A204.1 (cell line): Measurements from ENCODE around the gene CREB3L1.

ENCODE experiments used
- FAIRE-seq: peaks from 2 replicates; lab custom pipeline; 2012; peaks lifted over from hg19 to GRCh38; lab: Jason Lieb, UNC

The CREB3L1 gene, protein sequence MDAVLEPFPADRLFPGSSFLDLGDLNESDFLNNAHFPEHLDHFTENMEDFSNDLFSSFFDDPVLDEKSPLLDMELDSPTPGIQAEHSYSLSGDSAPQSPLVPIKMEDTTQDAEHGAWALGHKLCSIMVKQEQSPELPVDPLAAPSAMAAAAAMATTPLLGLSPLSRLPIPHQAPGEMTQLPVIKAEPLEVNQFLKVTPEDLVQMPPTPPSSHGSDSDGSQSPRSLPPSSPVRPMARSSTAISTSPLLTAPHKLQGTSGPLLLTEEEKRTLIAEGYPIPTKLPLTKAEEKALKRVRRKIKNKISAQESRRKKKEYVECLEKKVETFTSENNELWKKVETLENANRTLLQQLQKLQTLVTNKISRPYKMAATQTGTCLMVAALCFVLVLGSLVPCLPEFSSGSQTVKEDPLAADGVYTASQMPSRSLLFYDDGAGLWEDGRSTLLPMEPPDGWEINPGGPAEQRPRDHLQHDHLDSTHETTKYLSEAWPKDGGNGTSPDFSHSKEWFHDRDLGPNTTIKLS

DNA sequence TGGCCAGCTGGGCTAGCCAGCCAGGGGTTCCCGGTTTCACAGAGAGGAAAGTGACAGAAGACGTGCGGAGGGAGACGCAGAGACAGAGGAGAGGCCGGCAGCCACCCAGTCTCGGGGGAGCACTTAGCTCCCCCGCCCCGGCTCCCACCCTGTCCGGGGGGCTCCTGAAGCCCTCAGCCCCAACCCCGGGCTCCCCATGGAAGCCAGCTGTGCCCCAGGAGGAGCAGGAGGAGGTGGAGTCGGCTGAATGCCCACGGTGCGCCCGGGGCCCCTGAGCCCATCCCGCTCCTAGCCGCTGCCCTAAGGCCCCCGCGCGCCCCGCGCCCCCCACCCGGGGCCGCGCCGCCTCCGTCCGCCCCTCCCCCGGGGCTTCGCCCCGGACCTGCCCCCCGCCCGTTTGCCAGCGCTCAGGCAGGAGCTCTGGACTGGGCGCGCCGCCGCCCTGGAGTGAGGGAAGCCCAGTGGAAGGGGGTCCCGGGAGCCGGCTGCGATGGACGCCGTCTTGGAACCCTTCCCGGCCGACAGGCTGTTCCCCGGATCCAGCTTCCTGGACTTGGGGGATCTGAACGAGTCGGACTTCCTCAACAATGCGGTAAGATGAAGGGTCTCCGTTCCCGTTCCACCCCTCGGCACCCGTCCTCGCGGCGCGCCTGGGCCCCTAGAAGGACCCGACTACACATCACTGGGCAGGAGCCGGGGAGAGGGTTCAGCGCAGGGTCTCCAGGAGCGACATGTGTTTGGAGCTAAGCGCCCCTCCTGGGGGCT lies at the start of gene CREB3L1:
Gene CREB3L1 (plus strand): TSS at position 41 of the 765 bp plus-strand sequence. CDS start 450 bp downstream, at position 491.
- no peak for FAIRE-seq

GRCh38 chr11:46229230-46229629 lies 48.2 kb upstream of the CREB3L1 start:
- FAIRE-seq: no peak

DNA sequence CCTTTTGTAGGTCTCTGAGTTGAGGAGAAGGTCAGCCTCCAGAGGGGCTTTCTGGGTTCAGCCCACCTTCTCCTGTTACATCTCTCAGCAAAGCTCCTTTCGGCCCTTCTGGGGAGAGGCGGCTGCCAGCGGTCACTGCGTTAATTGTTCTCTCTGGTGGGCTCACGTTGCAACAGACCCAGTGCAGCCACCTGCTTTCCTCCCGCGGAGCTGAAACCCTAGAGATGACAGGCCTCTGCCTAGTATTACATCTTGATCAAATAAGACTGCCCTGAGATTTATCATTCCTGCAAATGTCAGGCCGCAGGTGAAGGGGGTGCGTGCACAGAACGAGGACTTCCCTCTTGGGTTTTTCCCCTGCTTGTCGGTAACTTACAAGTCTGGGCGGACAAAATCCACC lies 43.2 kb upstream of the CREB3L1 start:
- FAIRE-seq: no peak

- no peak for FAIRE-seq
These were observed 41.4 kb upstream of the CREB3L1 start for GRCh38 chr11:46235777-46236688.

- no peak for FAIRE-seq
These were observed 40.6 kb upstream of the CREB3L1 start for GRCh38 chr11:46236918-46237247.

GRCh38 chr11:46237248-46238077 lies 40.0 kb upstream of the CREB3L1 start:
- no peak for FAIRE-seq

GRCh38 chr11:46238078-46238966 lies 39.1 kb upstream of the CREB3L1 start:
- FAIRE-seq: no peak

DNA sequence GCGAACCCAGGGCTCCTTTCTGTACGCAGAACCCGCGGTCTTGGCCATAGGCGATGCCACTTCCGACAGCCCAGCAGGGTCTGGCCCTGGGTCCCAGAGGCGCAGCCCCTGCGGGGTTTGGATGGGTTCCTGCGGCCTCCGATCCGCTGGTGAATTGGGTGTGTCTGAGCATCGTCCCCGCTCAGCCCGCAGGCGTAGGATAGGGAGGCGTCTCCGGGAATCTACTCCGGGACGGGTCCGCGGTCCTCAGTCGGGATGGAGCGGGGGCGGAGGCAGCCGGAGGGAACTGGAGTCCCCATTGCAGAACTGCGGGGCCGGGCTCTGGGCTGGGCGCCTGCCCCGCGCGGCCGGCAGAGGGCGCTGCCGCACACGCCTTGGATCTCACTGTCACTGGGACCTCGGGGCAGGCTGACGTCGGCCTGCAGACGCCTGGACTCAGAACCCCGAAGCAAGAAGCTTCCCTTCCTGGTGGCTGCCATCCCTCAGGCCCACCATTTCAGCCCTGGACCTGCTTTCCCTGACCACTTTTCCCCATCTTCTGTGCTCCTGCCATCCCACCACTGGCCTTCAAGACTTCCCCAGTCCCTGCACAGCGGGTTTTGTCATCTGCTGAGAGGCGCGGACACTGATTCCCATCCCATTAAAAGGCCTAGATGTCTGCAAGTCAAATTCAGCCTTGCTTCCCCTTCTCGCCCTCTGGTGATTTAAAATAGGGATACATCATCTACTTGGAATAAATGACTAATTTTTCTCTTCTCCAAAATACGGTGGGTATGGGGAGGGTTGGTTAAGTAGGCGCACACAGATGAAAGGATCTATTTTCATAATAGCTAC lies 38.3 kb upstream of the CREB3L1 start:
- no peak for FAIRE-seq

DNA sequence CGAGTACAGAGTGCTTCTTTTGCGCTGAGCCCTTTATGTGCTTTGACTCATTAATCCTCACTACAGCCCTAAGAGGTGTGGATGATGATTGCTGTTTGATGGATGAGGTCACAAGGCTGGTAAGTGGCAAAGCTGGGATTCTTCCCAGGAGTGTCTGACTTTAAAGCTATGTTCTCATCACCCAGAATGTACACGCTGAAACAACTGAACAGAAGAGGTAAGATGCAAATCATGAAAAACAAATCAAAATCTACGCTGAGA lies 37.7 kb upstream of the CREB3L1 start:
- no peak for FAIRE-seq

DNA sequence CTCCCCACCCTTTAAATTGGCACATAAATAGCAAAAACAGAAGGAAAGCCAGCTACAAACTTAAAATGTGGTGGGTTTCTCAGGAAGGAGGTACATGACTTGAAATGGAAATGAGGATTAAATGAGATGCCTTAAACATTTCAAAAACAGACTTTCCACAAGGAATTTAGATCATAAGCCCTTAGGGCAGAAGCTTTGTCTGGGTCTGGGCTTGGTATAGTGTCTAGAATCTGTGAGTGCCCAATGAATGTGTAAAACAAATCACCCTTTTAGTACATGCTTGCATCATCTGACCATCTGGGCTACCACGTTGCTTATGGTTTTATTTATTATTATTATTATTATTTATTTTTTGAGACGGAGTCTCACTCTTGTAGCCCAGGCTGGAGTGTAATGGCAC lies 37.1 kb upstream of the CREB3L1 start:
- FAIRE-seq: no peak

DNA sequence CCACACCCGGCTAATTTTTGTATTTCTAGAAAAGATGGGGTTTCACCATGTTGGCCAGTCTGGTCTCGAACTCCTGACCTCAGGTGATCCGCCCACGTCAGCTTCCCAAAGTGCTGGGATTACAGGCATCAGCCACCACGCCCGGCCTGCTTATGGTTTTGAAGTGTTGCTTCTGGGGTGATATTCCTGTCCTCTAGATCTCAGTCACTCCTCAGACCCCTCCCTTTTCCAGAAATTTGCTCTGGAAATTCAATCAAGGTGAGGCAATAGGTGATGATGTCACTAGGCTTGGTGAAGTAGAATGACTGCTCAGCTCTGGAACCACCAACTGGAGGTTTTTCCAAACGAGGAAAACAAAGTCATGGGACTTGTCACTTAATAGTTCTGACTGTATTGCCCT lies 36.6 kb upstream of the CREB3L1 start:
- FAIRE-seq: no peak

DNA sequence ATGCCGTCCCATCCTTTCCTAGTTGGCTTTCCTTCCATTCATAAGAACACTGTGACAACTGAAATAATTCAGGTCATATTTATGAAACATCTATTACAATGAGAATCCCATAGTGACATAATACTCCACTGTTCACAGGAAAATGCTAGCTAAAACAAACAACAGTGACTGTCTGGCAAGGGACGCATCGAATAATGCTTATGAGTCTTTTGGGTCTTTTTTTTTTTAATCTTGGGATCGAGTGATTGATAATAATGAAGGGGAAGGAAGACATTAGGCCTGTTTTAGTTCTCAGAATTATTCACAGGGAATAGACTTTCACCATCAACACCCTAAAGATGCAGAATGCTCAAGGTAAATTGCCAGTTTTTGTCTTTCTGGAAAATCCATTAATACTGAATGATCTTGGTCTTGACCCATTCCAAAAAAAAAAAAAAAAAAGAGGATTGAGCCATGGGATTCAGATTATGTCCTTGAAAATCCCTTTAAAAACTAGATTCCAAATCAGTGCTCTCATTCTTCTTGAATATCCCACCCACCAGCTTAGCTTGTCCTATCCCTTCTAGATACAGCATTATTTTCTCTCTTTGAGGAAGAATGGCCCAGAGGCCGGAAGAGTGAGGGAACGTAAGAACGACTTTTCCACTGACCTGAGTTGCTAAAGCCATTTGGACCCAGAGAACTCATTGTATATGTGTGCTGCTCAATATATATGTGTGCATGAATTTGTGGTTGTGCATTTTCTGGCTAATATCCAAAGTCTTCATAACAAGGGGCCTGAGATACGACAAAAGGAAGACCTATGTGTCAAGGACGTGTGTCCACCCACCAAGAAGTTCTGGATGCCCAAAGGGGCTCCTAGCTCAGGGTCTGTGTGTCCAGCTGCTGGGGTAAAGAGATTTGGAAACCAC lies 35.2 kb upstream of the CREB3L1 start:
- no peak for FAIRE-seq

DNA sequence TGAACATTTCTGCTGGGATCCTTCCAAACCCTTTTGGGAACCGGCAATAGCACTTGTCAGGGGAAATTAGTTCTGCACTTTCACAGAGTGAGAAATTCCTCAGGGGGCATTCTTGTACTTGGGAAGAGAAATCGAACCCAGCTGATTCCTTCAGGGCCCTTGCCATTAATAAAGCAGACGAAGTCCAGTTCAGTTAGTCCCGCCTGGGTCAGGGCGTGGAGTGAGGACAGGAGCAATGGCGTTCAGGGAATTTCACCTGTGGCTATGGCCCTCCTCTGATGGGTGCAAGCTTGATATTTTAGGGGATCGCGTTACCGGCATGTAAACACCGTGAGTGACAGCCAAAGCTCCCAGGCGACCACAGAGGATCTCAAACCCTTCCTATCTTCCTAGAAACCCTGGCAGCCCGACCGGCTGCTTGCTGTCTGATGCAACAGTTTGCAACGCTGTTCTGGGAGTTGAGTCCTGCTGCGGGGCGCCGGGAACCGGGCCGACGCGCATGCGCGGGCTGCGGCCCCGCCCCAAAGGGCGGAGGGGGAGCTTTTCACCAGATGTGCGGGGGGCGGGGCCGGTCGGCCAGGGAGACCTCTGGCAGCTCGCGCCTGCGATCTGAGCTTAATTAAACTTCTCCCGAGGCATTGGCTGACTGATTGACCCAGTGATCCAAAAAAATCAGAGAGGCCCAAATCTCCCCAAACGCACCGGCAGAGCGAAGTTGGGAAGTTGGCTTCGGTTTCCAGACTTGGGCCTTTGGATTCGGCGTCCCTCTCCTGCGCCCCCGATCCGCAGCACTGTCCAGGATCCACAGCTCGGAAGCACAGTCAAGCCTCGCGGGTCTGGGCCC lies 34.3 kb upstream of the CREB3L1 start:
- no peak for FAIRE-seq

GRCh38 chr11:46243796-46244109 lies 33.7 kb upstream of the CREB3L1 start:
- no peak for FAIRE-seq

GRCh38 chr11:46246521-46246920 lies 30.9 kb upstream of the CREB3L1 start:
- no peak for FAIRE-seq

GRCh38 chr11:46247090-46247489 lies 30.4 kb upstream of the CREB3L1 start:
- FAIRE-seq: no peak

DNA sequence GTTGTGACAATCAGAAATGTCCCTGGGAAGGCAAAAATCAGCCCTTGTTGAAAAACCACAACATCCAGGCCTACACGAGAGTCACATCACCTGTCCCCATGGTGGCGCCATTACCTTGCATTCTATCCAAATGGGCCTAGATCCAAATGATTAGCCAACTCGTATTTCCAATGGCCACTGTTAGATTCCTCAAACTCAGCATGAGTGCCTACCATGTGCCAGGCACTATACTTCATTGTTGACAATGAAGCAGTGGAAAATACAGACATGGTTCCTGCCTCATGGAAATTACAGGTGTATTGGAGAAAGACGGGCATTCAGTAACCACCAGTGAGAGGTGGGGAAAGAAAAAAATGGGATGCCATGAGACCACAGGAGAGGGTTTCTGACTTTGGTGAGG lies 29.8 kb upstream of the CREB3L1 start:
- no peak for FAIRE-seq
